M059J (cell line): Measurements from ENCODE around the gene CKMT1A. TPM values are rescaled to one million over a fixed set of nuclear protein-coding genes. Genes with fewer than 3 reads are reported as not detected.
A peak's percentile ranks its signal among the peaks of the same experiment; 100 is the strongest.
"Not testable (repeated sequence)": the region's sequence is repeated elsewhere in the genome, so short reads cannot be mapped to it uniquely, and the experiment has no call there.

Experiments
- DNase-seq: peaks from one replicate; pipeline ENCODE4 v3.0.0-alpha.2; 2012; ENCODE audit warnings: low read depth
- total RNA-seq: library from RNA; depleted of rRNA; stranded (reverse); fragments of >200 nt; shearing (Covaris generic); gene quantifications from 2 replicates; pipeline ENCODE4 v1.2.3, GENCODE V29; 2014; rRNA removed

The CKMT1A gene
- not detected in 2 replicates for total RNA-seq

DNA sequence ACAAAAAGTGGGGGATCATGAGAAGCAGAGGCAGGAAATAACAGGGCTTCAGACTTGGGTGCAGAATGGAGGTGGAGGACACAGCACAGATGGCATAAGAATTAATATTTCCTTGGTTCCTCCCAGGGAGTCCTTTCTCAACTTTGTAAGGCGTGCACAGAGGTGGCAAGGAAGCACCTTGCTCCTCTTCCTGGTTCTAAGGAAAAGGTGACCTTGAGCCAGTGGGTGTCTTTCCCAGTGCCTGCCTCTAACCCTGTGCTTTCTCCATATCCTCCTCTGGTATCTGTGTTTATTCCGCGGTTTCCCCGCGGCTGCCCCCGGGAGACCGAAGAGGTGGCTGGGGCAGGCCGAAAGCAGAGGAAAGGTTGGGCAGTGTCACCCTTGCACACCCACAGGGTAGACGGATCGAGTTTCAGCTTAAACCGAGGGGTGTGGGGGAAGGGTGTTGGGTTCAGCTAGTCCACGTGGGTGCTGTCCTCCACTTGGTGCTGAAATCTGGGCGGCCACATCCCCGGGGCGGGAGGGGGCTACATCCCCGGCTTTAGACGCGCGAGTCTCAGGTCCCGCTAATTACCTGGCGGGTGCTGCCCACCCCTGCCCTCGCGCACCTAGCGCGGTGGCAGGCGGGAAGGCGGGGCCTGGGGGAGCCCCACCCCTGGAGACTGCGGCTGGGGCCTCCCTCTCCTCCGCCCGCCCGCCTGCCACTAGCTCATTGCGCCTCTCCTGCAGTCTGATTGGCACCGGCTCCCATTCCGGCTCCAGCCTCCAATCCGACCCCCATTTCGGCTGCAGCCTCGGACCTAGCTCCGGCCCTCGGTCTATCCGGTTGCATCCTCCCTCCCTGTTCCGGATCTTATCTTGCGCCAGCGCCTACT, at the start of gene CKMT1A:
TSS of gene CKMT1A (plus strand) at position 712 of the 875 bp plus-strand sequence. CDS start 192 bp downstream, outside the sequence.
- DNase-seq: not testable (repeated sequence)

DNA sequence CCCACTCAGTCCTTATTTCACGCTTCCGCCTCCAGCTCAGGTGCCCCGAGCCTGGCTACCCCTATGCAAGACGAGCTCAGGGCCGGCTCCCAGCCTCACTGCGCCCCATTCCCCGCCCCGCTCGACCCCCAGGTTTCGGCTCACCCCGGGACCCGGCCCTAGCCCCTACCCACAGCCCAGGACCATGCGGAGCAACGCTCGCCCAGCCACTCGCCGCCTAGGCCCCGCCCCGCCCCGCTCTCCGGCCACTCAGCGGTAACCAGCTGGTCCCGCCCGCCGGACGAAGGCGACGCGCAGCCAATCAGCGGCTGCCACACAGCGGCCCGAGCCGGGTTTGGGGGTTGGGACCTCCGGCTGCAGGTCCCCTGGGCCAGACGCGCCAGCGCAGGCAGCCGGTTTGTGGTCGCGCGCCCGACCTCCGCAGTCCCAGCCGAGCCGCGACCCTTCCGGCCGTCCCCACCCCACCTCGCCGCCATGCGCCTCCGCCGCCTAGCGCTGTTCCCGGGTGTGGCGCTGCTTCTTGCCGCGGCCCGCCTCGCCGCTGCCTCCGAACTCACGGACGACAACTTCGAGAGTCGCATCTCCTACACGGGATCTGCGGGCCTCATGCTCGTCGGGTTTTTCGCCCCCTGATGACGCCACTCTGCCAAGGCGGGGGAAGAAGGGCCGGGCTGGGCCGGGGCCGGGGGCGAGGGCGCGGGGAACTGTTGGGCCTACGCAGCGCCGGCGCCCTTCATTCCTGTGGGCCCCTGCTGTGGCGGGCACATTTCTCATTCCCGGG, 44.8 kb upstream of the CKMT1A start, which contains the start of gene CATSPER2:
TSS of gene CATSPER2 (minus strand) at position 196 of the 781 bp plus-strand sequence. CDS start 783 bp downstream, outside the sequence.
- no peak for DNase-seq

DNA sequence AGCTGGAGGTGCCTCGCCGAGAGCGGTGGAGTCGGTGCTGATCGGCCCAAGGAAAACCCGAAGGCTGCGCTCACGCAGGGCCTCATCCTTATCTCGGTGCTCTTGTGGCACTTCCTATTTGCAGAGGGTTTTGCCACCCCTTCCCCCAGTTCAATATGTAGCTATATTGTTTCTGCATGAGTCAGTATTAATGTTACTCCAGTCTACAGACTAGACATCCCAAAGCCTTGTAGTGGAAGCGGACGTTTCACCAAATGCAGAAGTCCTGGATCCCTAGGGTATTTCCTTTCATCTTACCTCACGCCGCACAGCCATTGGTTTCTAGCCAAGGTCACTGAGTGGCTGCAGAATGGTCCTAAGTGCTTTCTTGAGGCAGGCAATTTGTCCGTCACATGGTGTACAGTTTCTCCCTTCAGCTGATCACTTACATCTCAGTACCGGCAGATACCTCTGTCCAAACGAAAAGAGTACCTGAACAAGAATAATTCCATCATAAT, 44.2 kb upstream of the CKMT1A start:
- not testable (repeated sequence) for DNase-seq

DNA sequence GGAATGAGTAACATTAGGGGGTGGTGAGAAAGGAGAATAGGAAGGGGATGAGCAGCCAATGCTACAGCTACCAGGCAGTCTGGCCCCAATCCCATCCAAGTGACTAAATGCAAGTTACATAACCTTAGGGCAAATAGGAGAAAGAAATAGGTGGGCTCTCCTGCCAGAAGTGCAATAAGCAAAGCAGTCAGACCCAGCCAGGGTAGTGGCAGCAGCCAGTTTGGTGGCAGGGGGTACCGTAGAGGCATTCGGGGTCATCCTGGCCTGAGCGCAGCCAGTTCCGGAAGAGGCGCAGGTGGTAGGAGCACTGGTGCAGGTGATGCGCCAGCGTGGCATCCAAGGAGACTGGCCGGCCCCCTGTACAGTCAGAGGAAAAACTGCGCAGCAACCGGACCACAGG, 33.9 kb upstream of the CKMT1A start:
- DNase-seq: not testable (repeated sequence)

DNA sequence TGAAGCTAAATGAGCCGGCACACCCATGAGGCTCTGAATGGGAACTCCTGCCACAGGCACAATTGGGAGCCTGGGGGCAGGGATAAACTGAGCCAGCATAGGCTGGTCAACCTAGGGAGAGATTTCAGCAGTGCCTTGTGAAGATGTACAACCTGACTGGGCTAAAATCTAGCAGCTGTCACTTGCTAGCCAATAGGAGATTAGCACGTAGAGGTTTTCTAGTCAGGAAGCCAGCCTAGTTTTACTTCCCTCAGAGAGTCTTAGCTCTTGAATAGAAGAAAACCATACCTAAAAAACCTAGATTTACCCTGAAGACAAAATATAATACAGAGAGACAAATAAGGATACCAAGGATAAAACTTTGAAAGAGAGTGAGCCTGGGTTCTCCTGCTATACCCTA, 31.4 kb upstream of the CKMT1A start:
- DNase-seq: not testable (repeated sequence)

DNA sequence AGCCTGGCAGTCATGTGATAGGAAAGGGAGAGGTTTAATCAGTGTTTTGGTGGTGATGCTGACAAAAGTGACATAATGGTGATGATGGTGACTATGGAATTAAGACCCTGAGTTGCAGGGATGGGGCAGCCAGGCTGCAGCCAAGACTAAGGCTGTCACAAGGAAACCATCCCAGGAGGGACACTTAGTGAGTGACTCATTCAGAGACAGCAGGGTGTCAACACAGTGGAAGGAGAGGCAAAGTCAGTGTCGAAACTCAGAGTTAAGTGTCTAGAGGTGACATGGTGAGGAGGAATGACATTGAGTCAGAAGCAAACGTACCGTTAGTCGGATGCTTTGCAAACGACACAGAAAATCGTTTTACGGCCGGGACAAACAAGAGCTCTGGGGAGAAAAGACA, 30.3 kb upstream of the CKMT1A start:
- DNase-seq: not testable (repeated sequence)

DNA sequence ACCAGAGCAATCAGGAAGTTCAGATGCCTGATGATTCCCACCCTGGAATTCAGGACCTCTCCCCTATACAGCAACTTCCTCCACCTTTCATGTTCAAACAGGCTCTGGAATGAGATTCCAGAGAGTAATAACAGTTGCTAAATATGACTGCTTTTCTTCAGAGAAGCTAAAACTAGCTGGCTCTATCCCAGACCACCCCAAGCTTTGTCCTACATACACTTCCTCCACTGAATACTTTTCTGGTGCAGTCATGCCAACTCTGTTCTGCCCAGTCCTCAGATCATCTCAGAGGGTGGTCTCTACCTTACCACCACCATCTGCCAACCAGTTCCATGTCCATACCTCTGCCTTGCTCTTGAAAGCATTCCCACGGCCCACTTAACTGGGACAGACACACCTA, 27.5 kb upstream of the CKMT1A start:
- not testable (repeated sequence) for DNase-seq

DNA sequence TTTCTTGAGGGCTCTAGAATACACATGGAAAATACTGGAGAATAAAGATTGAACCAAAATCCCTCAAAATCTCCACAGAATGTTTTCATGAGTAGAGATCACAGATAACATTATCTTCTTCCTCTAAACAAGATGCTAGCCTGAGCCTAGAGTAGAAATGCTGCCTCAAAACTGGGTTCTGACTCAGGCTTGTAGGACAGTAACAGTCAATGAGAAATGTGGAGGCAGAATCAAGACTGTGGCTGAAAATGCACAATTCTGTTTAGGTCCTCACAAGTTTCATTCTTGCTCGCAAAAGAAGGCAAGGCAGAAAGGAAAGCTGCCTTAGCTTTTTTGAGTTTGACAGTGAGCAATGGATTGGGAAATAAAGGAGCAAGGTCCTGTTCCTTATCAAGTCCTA, 19.5 kb upstream of the CKMT1A start:
- DNase-seq: not testable (repeated sequence)

DNA sequence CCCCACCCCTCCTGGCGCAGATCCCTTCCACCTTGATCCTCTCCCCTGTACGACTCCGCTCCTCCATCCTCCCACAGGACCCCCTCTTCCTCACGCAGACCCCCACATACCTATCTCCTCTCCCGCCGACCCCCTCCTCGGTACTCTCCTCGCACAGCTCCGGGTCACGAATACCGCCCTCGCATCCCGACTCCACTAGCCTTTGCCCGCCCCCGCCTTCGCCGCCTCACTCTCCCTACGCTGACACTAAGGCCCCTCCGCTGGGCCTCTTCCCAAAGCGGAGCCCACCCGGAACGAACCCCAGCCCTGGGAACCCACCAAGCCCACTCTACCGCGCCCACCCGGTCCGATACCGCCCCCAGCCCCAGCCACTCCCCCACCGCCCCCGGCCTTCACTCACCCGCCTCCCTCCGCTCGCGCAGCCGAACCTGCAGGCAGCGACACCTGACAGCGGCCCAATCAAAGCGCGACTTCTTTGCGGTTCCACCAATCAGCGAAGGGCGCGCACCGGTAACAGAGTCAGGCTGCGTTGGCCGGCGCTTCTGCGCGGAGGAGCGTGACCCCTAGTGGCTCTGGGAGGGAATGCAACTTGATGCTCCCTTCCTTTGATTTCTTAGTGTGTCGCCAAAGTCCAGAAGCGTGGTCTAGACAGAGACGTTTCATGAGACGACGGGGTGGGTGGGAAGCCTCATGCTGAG, 3.9 kb upstream of the CKMT1A start:
- not testable (repeated sequence) for DNase-seq

DNA sequence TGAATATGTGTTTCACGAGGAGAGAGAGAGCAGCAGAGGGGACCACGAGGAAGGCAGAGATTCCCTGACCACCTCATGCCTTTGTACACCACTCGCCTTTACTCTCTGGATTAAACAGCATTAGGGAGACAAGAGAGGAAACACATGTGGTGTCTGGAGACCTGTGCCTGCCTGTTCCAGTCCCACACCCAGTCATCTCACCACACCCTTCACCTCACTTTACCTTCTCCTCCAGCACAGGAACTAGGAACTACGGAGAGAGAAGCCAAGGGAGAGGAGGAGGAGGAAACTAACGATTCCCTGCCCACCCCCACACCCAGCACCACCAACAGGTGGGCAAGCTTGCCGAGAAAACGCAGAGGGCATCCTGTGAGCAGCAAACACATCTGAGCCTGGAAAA, 980 bp upstream of the CKMT1A start:
- not testable (repeated sequence) for DNase-seq

DNA sequence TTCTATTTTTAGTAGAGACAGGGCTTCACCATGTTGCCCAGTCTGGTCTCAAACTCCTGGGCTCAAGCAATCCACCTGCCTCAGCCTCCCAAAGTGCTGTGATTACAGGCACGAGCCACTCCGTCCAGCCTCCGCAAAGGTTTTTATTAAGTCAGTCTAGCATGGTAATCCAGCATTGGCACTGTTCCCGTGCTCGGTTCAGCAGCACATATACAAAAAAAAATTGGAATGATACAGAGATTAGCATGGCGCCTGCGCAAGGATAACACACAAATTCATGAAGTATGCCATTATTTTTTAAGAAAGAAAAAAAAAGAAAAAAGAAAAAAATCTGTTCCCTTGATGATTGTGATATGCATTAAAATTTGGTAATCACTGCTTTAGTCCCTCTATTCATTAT, 8.5 kb downstream of the CKMT1A start:
- DNase-seq: peak; percentile 3

DNA sequence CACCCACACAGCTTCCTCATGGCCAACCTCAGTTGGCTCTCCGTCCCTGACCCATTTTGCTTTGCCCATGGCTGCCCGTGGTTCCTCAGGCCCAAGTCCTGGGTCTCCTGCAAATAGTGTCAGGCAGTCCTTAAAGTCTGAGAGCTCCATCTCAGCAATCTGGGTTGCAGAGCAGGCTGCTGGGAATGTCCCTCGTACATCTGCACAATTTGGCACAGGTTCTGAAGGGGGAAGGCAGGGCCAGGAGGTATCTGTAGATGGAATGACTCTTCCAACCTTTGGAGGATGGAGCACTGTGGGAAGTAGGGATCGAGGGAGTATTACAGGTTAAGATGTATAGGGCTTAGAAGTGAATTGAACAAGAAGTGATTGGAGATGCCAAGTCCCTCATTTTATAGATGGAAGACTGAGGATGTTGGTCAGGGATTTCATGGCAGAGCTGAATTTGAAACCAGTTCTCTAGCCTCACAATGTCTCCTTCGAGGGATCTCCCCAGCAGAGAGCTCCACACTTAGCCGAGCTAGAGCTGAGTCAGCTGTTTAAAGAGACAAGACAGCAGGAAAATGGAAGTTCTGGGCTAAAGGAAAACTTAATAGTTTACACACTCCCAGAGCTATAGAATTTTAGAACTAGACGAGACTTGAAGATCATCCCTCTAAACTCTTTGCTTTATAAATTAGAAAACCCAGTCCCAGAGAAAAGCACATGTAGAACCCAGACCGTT, 9.2 kb downstream of the CKMT1A start:
- no peak for DNase-seq

DNA sequence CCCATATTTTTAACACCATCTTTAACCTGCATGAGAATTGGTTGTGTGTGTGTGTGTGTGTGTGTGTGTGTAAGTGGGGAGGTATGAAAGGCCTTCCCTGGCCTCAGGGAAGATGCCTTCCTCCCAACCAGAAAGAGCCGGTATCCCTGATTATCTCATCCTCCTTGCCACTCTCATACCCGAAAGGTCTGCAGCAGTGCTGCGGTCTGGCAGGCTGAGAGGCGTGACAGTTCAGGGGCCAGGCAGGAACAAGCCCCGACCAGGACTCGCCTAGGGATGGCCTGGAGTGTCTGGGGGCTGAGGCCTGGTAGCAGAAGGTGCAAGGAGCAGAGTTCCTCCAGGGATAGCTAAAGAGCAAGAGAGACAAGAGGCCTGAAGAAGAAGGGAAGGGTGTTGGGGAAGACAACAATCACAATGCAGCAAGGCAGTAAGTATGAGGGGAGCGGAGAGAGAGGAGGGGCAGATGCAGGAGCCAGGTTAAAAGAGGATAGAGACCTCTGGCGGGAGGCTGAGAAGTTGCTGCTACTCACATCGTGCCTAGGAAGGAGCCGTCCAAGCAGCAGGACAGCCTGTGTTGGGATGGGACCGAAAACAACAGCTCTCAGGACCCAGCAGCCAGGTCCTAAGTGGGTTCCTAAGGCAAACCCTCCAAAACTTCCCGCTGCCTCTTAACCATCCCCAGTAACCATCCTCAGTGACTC, 16.9 kb downstream of the CKMT1A start:
- DNase-seq: not testable (repeated sequence)

DNA sequence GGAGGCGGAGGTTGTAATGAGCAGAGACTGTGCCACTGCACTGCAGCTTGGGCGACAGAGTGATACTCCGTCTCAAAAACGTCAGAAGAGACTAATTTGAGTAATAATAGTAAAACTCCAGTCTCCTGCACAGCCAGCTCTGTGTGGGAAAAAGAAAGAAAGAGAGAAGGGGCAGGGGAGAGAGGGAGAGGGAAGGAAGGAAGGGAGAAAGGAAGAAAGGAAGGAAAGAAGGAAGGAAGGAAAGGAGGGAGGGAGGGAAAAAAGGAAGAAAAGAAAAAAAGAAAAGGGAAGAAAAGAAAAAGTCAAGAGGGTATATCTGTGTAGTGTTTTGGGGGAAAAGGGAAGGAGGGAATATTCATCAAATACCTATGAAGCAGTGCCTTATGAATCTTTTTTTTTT, 29.5 kb downstream of the CKMT1A start:
- no peak for DNase-seq

DNA sequence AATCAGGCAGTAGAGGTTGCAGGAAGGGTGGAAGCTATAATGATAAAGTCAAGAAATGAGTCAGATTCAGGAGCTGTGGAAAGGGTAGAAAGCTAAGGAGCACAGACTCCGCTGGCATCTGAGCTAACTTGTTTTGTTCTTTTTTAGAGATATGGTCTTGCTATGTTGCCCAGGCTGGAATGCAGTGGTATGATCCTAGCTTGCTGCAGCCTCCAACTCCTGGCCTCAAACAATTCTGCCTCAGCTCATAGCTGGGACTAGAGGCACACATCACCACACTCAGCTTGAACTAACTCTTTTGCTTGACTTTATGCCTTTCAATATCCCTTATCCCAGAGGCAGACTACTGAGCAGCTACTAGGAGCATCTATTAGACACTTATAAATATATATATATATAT, 32.6 kb downstream of the CKMT1A start:
- DNase-seq: not testable (repeated sequence)

DNA sequence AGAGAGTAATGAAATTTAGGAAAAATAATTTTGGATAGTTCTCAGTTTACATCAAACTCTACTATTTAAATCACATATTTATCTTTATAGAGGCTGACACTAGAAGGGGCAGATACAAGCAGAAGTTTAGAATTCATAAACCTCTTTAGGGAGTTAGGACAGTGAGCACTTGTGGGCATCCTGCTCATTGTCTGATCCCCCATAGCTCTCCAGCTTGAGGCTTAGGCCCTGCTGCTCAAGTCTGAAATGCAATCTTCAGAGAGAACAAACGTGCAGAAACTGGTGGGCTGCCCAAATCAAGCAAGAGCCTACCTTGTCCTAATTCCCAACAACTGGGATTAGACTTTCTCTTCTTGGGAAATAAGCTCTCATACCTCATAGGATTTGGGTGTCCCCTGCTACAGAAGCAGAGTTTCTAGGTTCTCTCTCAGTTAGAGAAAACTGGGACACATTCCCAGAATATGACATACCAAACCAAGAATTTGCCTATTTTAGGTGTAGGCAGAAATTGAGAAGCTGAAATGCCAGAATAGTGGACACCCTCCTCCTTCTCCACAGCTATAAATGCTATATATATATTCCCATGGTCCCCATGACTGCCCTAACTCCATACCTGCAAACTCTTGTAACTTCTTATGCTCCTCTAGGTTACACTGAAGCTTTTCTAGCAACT, 34.5 kb downstream of the CKMT1A start:
- peak; percentile 36 for DNase-seq

DNA sequence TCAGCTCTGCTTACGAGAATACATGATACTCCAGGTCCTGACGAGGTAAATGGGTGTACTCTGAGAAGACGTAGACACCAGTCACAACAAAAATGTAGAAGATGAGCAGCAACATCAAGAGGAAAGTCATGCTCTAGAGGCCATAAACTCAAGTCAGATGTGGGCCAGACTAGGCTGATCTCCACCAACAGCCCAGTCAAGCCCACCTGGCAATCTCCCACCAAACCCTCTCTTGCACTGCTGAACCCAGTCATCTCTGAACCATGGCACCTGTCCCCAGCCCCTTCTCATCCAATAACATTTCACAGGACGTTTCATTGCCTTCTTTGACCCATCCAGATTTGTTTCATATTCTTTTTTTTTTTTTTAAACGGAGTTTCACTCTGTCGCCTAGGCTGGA, 41.8 kb downstream of the CKMT1A start:
- DNase-seq: no peak

DNA sequence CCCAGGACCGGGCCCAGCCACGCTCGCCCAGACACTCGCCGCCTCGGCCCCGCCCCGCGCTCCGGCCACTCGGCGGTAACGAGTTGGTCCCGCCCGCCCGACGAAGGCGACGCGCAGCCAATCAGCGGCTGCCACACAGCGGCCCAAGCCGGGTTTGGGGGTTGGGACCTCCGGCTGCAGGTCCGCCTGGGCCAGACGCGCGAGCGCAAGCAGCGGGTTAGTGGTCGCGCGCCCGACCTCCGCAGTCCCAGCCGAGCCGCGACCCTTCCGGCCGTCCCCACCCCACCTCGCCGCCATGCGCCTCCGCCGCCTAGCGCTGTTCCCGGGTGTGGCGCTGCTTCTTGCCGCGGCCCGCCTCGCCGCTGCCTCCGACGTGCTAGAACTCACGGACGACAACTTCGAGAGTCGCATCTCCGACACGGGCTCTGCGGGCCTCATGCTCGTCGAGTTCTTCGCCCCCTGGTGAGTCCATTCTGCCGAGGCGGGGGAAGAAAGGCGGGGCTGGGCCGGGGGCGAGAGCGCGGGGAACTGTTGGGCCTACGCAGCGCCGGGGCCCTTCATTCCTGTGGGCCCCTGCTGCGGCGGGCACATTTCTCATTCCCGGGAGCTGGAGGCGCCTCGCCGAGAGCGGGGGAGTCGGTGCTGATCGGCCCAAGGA, 52.7 kb downstream of the CKMT1A start, which contains the start of gene PDIA3:
TSS of gene PDIA3 (plus strand) at position 194 of the 658 bp plus-strand sequence. CDS start at position 296, 102 bp downstream.
- DNase-seq: peak; percentile 85

DNA sequence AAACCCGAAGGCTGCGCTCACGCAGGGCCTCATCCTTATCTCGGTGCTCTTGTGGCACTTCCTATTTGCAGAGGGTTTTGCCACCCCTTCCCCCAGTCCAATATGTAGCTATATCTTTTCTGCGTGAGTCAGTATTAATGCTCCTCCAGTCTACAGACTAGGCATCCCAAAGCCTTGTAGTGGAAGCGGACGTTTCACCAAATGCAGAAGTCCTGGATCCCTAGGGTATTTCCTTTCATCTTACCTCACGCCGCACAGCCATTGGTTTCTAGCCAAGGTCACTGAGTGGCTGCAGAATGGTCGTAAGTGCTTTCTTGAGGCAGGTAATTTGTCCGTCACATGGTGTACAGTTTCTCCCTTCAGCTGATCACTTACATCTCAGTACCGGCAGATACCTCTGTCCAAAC, 53.2 kb downstream of the CKMT1A start:
- DNase-seq: peak; percentile 48
